ENCODE data around the gene CNPY1. TPM values are rescaled to one million over a fixed set of nuclear protein-coding genes. Genes with fewer than 3 reads are reported as not detected.

Gene CNPY1
- total RNA-seq, 1 experiment from 2014 or later, result not detected

DNA sequence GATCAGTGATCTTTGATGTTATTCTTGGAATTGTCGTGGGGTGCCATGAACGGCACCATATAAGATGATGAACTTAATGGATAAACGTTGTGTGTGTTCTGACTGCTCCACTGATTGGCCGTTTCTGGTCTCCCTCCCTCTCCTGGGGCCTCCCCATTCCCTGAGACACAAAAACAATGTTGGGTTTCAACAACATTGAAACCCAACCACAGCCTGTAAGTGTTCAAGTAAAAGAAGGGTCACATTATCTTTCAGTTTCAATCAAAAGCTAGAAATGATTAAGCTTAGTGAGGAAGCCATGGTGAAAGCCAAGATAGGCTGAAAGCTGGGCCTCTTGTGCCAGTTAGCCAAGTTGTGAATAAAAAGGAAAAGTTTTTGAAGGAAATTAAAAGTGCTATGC is 68.9 kb downstream of the CNPY1 start:
- Histone ChIP-seq H3K36me3 (ENCODE audit: control insufficient read depth, insufficient read depth, low read length) (no peaks in the 10 kb centered on the region), H3K27ac (ENCODE audit: low read length) (no peak overlapping the region), H3K4me3 (ENCODE audit: low read depth in 2 of 2, low read length in 2 of 2) (no peak overlapping the region), H3K4me1 (ENCODE audit: control insufficient read depth, insufficient read depth, low read length) (no peaks in the 10 kb centered on the region), H3K27me3 (ENCODE audit: control insufficient read depth, insufficient read depth, low read length) (peaks cover 11% of the 10 kb centered on the region), H3K9me3 (ENCODE audit: control insufficient read depth, insufficient read depth, low read depth, low read length) (no peaks in the 10 kb centered on the region)
- ATAC-seq (no peak), DNase-seq (ENCODE audit: low read depth, low spot score) (no peak)
- ChIA-PET CTCF (no interaction called here), POLR2A (interaction anchor here (0.7 kb wide), 1 partner anchor 12 kb away, joined by 4 read pairs; no protein-coding TSS in a partner anchor)
- no peak for TF ChIP-seq TCF7L2 (IDR thresholded peaks at IDR 0.05; ENCODE audit: low read depth, low read length)
- TF ChIP-seq, protein P1, sequence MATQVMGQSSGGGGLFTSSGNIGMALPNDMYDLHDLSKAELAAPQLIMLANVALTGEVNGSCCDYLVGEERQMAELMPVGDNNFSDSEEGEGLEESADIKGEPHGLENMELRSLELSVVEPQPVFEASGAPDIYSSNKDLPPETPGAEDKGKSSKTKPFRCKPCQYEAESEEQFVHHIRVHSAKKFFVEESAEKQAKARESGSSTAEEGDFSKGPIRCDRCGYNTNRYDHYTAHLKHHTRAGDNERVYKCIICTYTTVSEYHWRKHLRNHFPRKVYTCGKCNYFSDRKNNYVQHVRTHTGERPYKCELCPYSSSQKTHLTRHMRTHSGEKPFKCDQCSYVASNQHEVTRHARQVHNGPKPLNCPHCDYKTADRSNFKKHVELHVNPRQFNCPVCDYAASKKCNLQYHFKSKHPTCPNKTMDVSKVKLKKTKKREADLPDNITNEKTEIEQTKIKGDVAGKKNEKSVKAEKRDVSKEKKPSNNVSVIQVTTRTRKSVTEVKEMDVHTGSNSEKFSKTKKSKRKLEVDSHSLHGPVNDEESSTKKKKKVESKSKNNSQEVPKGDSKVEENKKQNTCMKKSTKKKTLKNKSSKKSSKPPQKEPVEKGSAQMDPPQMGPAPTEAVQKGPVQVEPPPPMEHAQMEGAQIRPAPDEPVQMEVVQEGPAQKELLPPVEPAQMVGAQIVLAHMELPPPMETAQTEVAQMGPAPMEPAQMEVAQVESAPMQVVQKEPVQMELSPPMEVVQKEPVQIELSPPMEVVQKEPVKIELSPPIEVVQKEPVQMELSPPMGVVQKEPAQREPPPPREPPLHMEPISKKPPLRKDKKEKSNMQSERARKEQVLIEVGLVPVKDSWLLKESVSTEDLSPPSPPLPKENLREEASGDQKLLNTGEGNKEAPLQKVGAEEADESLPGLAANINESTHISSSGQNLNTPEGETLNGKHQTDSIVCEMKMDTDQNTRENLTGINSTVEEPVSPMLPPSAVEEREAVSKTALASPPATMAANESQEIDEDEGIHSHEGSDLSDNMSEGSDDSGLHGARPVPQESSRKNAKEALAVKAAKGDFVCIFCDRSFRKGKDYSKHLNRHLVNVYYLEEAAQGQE (IDR thresholded peaks at IDR 0.05; ENCODE audit: insufficient read depth in 1 of 2, low read depth in 2 of 2, low read length in 1 of 2), result no peak
- TF ChIP-seq, protein P2, sequence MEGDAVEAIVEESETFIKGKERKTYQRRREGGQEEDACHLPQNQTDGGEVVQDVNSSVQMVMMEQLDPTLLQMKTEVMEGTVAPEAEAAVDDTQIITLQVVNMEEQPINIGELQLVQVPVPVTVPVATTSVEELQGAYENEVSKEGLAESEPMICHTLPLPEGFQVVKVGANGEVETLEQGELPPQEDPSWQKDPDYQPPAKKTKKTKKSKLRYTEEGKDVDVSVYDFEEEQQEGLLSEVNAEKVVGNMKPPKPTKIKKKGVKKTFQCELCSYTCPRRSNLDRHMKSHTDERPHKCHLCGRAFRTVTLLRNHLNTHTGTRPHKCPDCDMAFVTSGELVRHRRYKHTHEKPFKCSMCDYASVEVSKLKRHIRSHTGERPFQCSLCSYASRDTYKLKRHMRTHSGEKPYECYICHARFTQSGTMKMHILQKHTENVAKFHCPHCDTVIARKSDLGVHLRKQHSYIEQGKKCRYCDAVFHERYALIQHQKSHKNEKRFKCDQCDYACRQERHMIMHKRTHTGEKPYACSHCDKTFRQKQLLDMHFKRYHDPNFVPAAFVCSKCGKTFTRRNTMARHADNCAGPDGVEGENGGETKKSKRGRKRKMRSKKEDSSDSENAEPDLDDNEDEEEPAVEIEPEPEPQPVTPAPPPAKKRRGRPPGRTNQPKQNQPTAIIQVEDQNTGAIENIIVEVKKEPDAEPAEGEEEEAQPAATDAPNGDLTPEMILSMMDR (IDR thresholded peaks at IDR 0.05), result no peak
- no peak for TF ChIP-seq POLR2AphosphoS5 (IDR thresholded peaks at IDR 0.05; ENCODE audit: low read depth, low read length)
- no peak for TF ChIP-seq SIN3A (IDR thresholded peaks at IDR 0.05; ENCODE audit: borderline replicate concordance, insufficient read depth, low read depth, low read length)
- BruUV-seq (replicated peaks), result no TSS peak
- intact Hi-C loops (cut with micrococcal nuclease; ENCODE audit: unreplicated experiment), result no loop called here
- in situ Hi-C loops (cut with HindIII; ENCODE audit: low pct_unique_long_range_greater_than_20kb, low sequenced_read_pairs), result no loop called here

DNA sequence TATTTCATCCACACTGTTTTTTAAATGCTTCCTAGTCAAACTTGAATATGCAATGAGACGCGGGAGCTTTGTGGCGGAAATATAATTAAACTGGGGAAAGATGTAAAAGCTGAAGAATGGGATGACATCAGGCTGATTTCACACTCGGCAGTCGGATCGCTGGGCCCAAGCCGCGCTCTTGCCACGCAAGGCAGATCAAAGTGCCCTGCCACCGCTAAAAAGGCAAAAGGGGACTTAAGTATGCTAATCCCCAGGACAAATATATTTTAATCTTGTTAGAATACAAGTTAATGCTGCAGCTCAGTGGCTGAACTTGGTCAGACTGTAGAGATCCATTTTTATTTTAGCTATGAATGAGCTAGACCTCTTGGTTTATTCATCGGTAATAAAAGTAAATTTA is 74.6 kb downstream of the CNPY1 start:
- no TSS peak for BruUV-seq (replicated peaks)
- ATAC-seq (no peak), DNase-seq (ENCODE audit: low read depth, low spot score) (no peak)
- TF ChIP-seq, protein P2 (IDR thresholded peaks at IDR 0.05), result no peak
- TF ChIP-seq SIN3A (IDR thresholded peaks at IDR 0.05; ENCODE audit: borderline replicate concordance, insufficient read depth, low read depth, low read length) (no peak), TCF7L2 (IDR thresholded peaks at IDR 0.05; ENCODE audit: low read depth, low read length) (no peak), POLR2AphosphoS5 (IDR thresholded peaks at IDR 0.05; ENCODE audit: low read depth, low read length) (no peak)
- TF ChIP-seq, protein P1 (IDR thresholded peaks at IDR 0.05; ENCODE audit: insufficient read depth in 1 of 2, low read depth in 2 of 2, low read length in 1 of 2), result no peak
- Histone ChIP-seq H3K36me3 (ENCODE audit: control insufficient read depth, insufficient read depth, low read length) (no peaks in the 10 kb centered on the region), H3K9me3 (ENCODE audit: control insufficient read depth, insufficient read depth, low read depth, low read length) (no peaks in the 10 kb centered on the region), H3K27ac (ENCODE audit: low read length) (no peak overlapping the region), H3K4me1 (ENCODE audit: control insufficient read depth, insufficient read depth, low read length) (no peaks in the 10 kb centered on the region; the same call in 1 of the 2 replicates), H3K4me3 (ENCODE audit: low read depth in 2 of 2, low read length in 2 of 2) (no peak overlapping the region), H3K27me3 (ENCODE audit: control insufficient read depth, insufficient read depth, low read length) (peaks cover 14% of the 10 kb centered on the region)
- CTCF ChIA-PET, result interaction anchor here (0.5 kb wide), 1 partner anchor 199 kb away, joined by 8 read pairs; no protein-coding TSS in a partner anchor
- in situ Hi-C loops (cut with HindIII; ENCODE audit: low pct_unique_long_range_greater_than_20kb, low sequenced_read_pairs) (no loop called here), intact Hi-C loops (cut with micrococcal nuclease; ENCODE audit: unreplicated experiment) (no loop called here)
- POLR2A ChIA-PET, result no interaction called here

Data from Panc1 (cell line).